ENCODE results near the gene HOXB6.

HOXB6 gene

DNA sequence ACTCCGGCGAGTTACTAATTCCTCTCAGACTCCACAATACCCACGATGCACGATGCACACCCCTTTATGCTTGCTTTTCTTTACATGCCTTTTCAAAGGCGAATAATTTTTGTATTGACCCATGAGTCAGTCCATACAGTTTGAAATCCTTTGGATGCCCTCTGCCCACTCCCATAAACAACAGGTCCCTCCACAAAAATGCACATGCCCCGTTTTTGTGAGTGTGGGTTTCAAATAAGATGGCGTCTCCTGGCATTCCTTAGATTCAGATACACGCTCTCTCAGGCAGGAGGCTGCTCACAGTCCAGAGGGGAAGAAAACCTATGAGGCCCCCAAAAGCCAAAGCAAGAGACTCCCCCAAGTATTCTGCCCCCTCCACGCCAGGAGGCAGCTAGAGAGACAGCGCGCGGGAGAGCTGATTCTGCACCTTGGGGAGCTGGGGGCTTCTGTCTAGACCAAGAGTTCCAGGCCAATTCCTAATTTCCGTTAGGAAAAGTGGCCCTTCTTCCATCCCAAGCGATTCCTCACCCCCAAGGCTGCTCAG, 40.9 kb upstream of the HOXB6 start:
- Histone ChIP-seq H3K27ac (no peak overlapping the region), H3K4me3 (ENCODE audit: low read depth in 1 of 2, low read length in 1 of 2) (no peak overlapping the region), H3K9me3 (no peaks in the 10 kb centered on the region), H3K4me1 (ENCODE audit: control insufficient read depth in 1 of 2, insufficient read depth in 1 of 2, low read depth in 1 of 2, low read length in 1 of 2) (peaks cover 0 to 7% of the 10 kb centered on the region in 2 experiments), H3K36me3 (no peaks in the 10 kb centered on the region), H3K27me3 (peaks cover 100% of the 10 kb centered on the region)
- TF ChIP-seq, protein P1, sequence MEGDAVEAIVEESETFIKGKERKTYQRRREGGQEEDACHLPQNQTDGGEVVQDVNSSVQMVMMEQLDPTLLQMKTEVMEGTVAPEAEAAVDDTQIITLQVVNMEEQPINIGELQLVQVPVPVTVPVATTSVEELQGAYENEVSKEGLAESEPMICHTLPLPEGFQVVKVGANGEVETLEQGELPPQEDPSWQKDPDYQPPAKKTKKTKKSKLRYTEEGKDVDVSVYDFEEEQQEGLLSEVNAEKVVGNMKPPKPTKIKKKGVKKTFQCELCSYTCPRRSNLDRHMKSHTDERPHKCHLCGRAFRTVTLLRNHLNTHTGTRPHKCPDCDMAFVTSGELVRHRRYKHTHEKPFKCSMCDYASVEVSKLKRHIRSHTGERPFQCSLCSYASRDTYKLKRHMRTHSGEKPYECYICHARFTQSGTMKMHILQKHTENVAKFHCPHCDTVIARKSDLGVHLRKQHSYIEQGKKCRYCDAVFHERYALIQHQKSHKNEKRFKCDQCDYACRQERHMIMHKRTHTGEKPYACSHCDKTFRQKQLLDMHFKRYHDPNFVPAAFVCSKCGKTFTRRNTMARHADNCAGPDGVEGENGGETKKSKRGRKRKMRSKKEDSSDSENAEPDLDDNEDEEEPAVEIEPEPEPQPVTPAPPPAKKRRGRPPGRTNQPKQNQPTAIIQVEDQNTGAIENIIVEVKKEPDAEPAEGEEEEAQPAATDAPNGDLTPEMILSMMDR (IDR thresholded peaks at IDR 0.05), result no peak

DNA sequence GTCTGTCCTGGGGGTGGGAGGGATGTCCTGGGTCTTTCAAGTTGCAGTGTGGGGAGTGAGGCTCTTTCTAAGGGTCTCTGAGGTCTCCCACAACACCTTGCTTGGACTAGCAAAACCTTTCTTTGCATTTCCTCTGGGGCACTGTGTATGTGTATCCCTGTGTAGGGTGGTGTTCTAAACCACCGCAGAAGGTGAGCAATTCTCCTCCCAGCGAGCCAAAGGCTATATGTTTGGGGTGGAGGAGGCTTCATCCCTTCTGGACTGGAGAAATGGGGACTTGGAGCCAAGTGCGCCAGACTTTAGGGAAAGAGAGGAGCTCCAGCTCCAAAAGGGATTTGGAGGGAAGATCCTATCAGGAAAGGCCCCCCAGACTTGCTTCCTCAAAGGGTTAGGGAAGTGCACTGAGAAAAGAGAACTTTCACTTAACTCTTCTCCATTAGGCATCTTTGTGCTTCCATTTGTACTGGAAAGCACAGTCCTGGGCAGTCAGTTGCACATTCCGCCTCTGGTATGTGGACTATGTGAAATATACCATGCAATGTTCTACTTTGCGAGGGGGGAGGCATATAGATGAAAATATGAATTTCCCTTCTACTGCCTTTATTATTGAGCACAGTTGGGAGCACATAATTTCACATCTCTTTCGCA, 40.2 kb upstream of the HOXB6 start:
- Histone ChIP-seq H3K27ac (no peak overlapping the region), H3K4me3 (ENCODE audit: low read depth in 1 of 2, low read length in 1 of 2) (no peak overlapping the region), H3K27me3 (peaks cover 100% of the 10 kb centered on the region), H3K4me1 (ENCODE audit: control insufficient read depth in 1 of 2, insufficient read depth in 1 of 2, low read depth in 1 of 2, low read length in 1 of 2) (peaks cover 0 to 7% of the 10 kb centered on the region in 2 experiments), H3K9me3 (no peaks in the 10 kb centered on the region), H3K36me3 (no peaks in the 10 kb centered on the region)
- TF ChIP-seq, protein P1 (IDR thresholded peaks at IDR 0.05), result no peak

DNA sequence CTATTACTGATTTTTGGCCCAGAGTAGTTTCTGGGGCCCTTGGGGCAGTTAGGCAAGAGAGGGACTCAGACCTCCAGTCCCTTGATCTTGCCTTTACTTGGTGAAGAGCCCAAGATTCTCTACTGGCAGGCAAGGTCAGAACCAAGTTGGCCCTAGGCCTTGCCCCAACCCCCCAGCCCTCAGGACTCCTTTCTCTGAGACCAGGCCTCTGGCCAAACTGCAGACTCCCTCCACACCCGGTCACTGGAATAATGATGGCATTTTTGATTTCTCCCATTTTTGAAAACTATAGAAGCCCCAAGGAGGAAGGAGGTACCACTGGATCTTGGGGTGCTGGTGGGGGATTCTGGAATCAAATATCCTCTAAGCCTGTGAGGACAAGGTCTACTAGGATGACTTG, 39.4 kb upstream of the HOXB6 start:
- Histone ChIP-seq H3K4me3 (ENCODE audit: low read depth in 1 of 2, low read length in 1 of 2) (no peak overlapping the region), H3K4me1 (ENCODE audit: control insufficient read depth in 1 of 2, insufficient read depth in 1 of 2, low read depth in 1 of 2, low read length in 1 of 2) (peaks cover 0 to 7% of the 10 kb centered on the region in 2 experiments), H3K27me3 (peaks cover 100% of the 10 kb centered on the region), H3K36me3 (no peaks in the 10 kb centered on the region), H3K27ac (no peak overlapping the region), H3K9me3 (no peaks in the 10 kb centered on the region)
- TF ChIP-seq, protein P1 (IDR thresholded peaks at IDR 0.05), result no peak

DNA sequence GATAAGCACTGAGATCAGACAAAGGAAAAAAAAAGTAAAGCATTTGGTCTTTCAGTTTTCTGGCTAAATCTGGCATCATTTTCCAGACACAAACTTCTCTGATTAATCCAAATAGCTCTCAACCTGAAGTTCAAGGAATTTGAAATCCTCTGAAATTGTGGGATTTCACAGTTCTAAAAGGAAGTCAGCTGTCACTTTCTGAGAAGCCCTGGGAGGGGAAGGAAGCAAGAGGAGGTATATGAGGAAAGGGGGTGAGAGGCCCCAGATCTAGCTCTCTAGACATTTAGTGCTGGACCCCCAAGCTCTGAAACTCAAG, 38.9 kb upstream of the HOXB6 start:
- TF ChIP-seq, protein P1 (IDR thresholded peaks at IDR 0.05), result no peak
- H3K27ac ChIP-seq, result no peak overlapping the region

DNA sequence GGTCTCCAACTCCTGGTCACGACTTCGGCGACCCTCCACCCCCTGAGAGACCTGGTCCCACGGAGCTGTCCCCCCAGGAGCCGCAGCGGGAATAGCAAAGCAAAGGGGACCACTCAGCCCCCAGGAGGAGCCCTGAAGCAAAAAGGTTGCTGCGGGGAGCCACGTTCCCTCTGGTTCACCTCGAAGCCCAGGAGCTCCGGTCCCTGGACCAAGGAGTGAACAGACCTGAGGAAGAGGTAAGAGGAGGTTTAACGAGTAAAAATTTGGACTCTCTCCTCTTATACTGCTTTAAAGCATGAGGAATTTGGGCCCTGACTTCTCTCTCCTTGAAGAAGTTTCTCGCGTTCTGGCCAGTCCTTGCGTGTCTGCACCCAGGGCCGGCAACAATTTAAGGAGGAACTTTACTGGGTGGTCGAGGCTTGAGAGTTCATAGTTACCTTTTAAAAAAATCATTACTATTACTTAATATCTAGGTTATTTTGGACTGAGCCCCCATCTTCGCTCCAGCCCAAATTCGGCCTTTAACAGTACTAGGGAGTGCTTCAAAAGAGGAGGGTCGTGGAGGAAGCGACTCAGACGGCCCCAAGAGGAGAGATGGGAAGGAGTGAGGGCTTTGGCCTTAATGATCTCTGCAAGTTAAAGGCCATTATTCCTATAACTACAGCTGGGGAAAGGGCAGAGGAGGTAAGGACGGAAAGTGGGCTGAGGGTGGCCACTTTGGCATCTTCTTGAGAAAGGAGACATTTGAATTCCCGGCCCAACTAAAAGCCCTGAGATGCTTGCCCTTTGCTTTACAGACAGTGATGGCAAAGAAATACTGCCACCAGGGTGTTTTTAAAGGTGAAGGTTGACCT, 38.3 kb upstream of the HOXB6 start:
- no peak overlapping the region for H3K4me3 ChIP-seq (ENCODE audit: low read depth in 1 of 2, low read length in 1 of 2)
- no peak overlapping the region for H3K27ac ChIP-seq
- TF ChIP-seq, protein P1 (IDR thresholded peaks at IDR 0.05), result no peak
- peaks cover 100% of the 10 kb centered on the region for H3K27me3 ChIP-seq
- no peaks in the 10 kb centered on the region for H3K36me3 ChIP-seq
- peaks cover 0 to 7% of the 10 kb centered on the region in 2 experiments for H3K4me1 ChIP-seq (ENCODE audit: control insufficient read depth in 1 of 2, insufficient read depth in 1 of 2, low read depth in 1 of 2, low read length in 1 of 2)
- no peaks in the 10 kb centered on the region for H3K9me3 ChIP-seq

More for the DNA sequence above, 38.9 kb upstream of the HOXB6 start:
- Histone ChIP-seq H3K36me3 (no peaks in the 10 kb centered on the region), H3K4me1 (ENCODE audit: control insufficient read depth in 1 of 2, insufficient read depth in 1 of 2, low read depth in 1 of 2, low read length in 1 of 2) (peaks cover 0 to 7% of the 10 kb centered on the region in 2 experiments), H3K4me3 (ENCODE audit: low read depth in 1 of 2, low read length in 1 of 2) (no peak overlapping the region), H3K27me3 (peaks cover 100% of the 10 kb centered on the region), H3K9me3 (no peaks in the 10 kb centered on the region)
